GM12873 (cell line): ENCODE data around the gene CTDSPL.
A peak's percentile ranks its signal among the peaks of the same experiment; 100 is the strongest.

Experiments used
- CTCF ChIP-seq: IDR thresholded peaks from 2 replicates; pipeline ENCODE4 v1.5.1; 2012; ENCODE audit warnings: low read depth, mild to moderate bottlenecking, moderate library complexity, low read length, control low read depth; ENCODE audit not compliant: insufficient read depth; ENCODE audit errors: missing control alignments

Gene CTDSPL

GRCh38 chr3:38003371-38003816, 141.7 kb downstream of the CTDSPL start:
- peak; percentile 95 for TF ChIP-seq CTCF

- no peak for TF ChIP-seq CTCF
Observed at GRCh38 chr3:38003817-38004414, 142.2 kb downstream of the CTDSPL start.

- TF ChIP-seq CTCF, result peak; percentile 80
Observed at GRCh38 chr3:38004415-38005075, 142.9 kb downstream of the CTDSPL start.

GRCh38 chr3:38005076-38006020, 143.7 kb downstream of the CTDSPL start:
- no peak for TF ChIP-seq CTCF

GRCh38 chr3:38006031-38006430, 144.4 kb downstream of the CTDSPL start:
- no peak for TF ChIP-seq CTCF

- TF ChIP-seq CTCF, result no peak
Observed at GRCh38 chr3:38006445-38006995, 144.8 kb downstream of the CTDSPL start.

- TF ChIP-seq CTCF, result no peak
Observed at GRCh38 chr3:38007754-38008090, 146.0 kb downstream of the CTDSPL start.
